Measurements from ENCODE around the gene SPPL3.
"Not testable (repeated sequence)": the region's sequence is repeated elsewhere in the genome, so short reads cannot be mapped to it uniquely, and the experiment has no call there.

Gene SPPL3

DNA sequence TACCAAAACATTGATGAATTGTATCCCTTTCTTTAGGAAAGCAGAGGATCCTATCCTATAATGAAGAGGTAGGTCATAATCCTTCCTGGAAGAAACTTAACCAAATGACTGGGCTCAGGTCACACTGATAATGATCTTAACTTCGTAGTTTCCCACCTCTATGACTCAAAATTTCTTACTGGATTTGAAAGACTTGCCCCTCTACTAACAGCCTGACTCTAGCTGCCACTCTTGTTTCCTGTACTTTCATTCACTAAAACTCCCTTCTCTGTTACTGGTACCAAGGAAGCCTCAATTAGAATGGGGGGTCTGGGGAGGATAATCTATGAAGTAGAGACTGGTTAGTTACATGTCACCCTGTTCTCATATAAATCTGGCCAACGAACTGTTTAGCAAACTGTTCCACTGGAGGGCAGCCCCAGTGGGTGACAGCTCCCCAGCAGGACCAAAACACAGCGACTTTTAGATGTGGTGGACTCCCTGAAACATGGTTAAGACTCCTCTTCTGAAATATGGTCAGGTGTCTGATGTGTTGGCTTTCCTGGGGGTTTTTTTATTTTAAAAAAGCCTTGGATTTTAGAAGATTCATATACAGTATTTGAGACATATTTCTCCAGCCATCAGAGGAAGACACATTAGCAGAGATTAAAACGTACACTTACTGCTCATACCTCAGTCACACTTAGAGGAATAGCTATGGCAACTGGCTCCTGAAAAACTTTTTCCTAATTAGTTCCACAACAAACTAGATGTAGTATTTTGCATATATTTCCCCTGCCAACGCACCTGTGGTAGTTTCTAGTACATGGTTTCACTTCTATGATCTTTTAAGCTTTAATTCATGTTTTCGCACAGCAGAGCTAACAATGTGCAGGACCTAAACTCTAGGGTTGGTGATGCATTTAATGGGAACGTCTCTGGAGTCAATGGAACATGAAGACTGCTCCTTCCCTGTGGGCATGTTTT is 106.2 kb downstream of the SPPL3 start:
- no peak overlapping the region for H3K4me3 ChIP-seq (ENCODE audit: low read depth, low read length)
- TF ChIP-seq, protein P1, sequence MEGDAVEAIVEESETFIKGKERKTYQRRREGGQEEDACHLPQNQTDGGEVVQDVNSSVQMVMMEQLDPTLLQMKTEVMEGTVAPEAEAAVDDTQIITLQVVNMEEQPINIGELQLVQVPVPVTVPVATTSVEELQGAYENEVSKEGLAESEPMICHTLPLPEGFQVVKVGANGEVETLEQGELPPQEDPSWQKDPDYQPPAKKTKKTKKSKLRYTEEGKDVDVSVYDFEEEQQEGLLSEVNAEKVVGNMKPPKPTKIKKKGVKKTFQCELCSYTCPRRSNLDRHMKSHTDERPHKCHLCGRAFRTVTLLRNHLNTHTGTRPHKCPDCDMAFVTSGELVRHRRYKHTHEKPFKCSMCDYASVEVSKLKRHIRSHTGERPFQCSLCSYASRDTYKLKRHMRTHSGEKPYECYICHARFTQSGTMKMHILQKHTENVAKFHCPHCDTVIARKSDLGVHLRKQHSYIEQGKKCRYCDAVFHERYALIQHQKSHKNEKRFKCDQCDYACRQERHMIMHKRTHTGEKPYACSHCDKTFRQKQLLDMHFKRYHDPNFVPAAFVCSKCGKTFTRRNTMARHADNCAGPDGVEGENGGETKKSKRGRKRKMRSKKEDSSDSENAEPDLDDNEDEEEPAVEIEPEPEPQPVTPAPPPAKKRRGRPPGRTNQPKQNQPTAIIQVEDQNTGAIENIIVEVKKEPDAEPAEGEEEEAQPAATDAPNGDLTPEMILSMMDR (IDR thresholded peaks at IDR 0.05; ENCODE audit: low read depth, low read length): no peak

DNA sequence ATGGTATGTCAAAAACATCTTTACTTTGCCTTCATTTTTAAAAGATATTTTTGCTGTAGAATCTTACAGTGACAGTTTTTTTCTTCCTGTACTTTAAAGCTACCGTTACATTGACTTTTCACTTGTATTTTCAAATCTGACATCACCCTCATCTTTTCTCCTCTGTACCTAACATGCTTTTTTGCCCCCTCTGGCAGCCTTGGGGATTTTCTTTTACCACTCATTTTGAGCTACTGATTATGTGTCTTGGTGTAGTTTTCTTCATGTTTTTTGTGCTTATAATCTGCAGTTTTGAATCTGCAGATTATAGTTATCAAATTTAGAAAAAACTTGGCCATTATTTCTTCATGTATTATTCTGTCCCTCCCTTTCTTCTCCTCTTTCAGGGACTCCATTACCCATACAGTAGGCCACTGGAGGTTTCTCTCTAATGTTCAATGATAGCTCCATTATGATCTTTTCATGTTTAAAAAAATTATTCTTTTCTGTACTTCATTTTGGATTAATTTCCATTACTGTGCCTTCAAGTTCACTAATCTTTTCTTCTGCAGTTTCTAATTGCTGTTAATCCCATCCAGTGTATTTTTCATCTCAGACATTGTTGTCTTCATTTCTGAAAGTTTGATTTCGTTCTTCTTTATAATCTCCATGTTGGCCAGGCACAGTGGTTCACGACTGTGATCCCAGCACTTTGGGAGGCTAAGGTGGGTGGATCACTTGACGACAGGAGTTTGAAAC is 108.5 kb downstream of the SPPL3 start:
- TF ChIP-seq, protein P1 (IDR thresholded peaks at IDR 0.05; ENCODE audit: low read depth, low read length): no peak
- H3K4me3 ChIP-seq (ENCODE audit: low read depth, low read length): no peak overlapping the region

DNA sequence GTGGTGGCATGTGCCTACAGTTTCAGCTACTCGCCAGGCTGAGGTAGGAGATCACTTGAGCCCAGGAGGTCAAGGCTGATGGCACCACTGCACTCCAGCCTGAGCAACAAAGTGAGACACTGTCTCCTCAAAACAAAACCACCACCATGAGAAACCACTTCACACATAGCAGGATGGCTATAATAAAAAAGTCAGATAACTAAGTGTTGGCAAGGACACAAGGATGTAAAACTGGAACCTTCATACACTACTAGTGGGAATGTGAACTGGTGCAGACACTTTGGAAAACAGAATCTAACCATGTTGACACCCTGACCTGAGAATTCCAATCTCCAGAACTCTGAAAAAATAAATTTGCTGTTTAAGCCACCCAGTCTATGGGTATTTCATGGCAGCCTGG is 110.8 kb downstream of the SPPL3 start:
- TF ChIP-seq, protein P1 (IDR thresholded peaks at IDR 0.05; ENCODE audit: low read depth, low read length): no peak
- H3K4me3 ChIP-seq (ENCODE audit: low read depth, low read length): no peak overlapping the region

DNA sequence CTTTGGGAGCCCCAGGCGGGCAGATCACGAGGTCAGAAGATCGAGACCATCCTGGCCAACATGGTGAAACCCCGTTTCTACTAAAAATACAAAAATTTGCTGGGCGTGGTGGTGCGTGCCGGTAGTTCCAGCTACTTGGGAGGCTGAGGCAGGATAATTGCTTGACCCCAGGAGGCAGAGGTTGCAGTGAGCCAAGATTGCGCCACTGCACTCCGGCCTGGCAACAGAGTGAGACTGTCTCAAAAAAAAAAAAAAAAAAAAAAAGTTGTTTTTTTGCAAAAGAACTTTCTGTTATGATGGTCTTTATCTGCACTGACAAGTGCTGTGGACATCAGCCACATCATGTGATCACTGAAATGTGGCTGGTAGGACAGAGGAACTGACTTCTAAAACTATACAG is 111.7 kb downstream of the SPPL3 start:
- H3K4me3 ChIP-seq (ENCODE audit: low read depth, low read length): not testable (repeated sequence)

DNA sequence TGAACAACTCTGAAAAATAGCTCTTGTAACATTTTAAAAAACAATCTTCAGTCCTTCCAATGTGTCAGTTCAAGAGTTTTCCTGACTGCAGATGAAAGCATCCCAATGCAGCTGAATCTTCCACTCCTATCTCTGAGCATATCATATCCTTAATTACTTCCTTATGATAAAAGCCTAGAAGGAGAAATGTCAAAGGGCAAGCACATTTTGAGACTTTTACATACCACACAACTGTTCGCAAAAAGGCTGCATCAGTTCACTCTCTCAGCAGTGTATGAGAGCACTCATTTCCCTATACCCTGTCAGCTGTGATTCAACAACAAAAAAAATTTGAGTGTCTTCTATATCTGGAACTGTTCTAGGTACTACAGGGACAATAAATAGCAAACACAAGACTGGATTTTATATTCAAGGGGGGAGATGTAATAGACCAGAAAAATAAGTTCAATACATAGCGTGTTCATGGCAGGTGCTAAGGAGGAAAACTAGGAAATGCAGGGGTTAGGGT is 112.4 kb downstream of the SPPL3 start:
- no peak overlapping the region for H3K4me3 ChIP-seq (ENCODE audit: low read depth, low read length)
- TF ChIP-seq, protein P1 (IDR thresholded peaks at IDR 0.05; ENCODE audit: low read depth, low read length): no peak

DNA sequence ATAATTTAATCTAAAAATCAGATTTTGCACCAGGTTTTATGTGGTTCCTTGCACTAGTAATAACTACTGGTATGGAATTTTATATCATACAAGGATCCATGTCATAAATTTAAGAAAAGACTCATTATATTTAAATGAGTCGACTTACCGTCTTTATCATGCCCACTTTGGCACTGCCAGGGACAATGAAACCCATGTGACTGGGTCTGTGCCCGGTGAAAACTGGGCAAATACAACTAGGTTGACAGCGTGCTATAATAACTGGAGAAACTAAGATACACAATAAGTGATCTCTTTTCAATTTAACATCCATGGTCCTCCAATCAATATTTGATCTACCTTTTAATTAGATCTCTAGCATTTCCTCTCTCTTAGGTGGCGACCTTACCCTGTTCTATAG is 114.0 kb downstream of the SPPL3 start:
- TF ChIP-seq, protein P1 (IDR thresholded peaks at IDR 0.05; ENCODE audit: low read depth, low read length): no peak
- H3K4me3 ChIP-seq (ENCODE audit: low read depth, low read length): no peak overlapping the region

DNA sequence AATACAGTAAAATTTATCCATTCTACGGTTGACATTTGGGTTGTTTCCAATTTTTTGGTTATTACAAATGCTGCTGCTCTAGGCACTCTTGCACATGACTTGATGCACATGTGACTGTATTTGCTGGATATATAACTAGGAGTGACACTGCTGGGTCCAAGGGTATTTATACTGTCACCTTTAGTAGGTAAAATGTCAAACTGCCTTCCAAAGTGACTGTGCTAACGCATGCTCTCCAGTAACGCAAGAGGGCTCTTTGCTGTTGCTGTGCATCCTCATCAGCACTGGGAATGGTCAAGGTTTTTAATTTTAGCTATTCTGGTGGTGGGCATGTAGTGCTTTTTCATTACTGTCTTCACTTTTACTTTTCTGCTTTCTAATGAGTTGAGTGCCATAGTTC is 116.3 kb downstream of the SPPL3 start:
- TF ChIP-seq, protein P1 (IDR thresholded peaks at IDR 0.05; ENCODE audit: low read depth, low read length): no peak
- no peak overlapping the region for H3K4me3 ChIP-seq (ENCODE audit: low read depth, low read length)
